ENCODE results near the gene COL18A1. TPM values are rescaled to one million over a fixed set of nuclear protein-coding genes. Genes with fewer than 3 reads are reported as not detected.

Gene COL18A1
- total and polyA plus RNA-seq, 9 of the 15 experiments (the other 6 are each of a cell fraction or from before 2014, with no cell fraction given): 0.14 to 16.4 (median 2.0) TPM

DNA sequence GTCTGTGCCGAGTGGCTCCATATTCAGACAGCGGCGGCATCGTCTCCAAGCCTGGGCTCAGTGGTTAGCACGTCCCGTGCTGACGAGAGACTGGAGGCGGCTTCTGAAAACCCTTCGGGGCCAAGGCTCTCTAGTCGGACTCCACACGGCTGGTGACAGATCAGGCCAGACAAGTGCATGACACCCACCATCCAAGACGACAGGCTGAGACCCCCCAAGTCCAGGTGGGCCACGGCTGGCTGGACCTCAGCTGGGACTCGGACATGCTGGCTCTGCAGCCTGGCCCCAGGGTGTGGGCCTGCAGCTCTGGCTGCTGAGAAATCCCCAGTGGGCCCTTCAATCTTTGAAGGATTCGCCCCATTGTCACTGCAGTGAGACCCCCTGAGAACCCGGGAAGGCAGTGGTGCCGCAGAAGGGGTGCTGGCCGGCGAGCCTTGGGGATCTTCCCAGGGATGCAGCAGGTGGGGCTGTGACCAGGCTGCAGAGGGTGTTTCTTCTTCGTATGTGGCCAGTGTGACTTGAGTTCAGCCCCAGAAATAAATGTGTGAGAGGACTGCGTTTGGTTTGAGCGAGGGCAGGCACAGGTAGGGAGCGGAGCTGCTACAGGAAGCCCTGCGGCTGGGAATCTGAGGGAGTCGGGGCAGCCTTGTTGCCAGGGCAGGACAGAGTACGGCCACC is 153.2 kb downstream of the COL18A1 start:
- Histone ChIP-seq H3K36me3 (ENCODE audit: control insufficient read depth, insufficient read depth, low read length) (no peaks in the 10 kb centered on the region), H3K79me2 (ENCODE audit: control insufficient read depth, insufficient read depth, low read length) (no peaks in the 10 kb centered on the region), H3K27me3 (ENCODE audit: control insufficient read depth in 2 of 2, insufficient read depth in 2 of 2, low read length in 2 of 2) (peaks cover 44 to 67% of the 10 kb centered on the region in 2 experiments), H3K9ac (ENCODE audit: insufficient read depth in 1 of 2, low read depth in 2 of 2, low read length in 2 of 2) (peak overlapping the region in 1 of 2 experiments; percentile 28; a peak in 1 of 4 replicates), H3K4me2 (ENCODE audit: insufficient read depth, low read length) (no peak overlapping the region), H3K27ac (ENCODE audit: extremely low read depth, low read depth, low read length) (no peak overlapping the region), H3K9me3 (replicated peaks; ENCODE audit: control insufficient read depth, insufficient read depth, low read depth, low read length) (peaks cover 4% of the 10 kb centered on the region; the same call in 1 of the 2 replicates), H2AFZ (ENCODE audit: low read depth, low read length) (no peak overlapping the region), H3K9me1 (ENCODE audit: control insufficient read depth, insufficient read depth, low read length) (no peaks in the 10 kb centered on the region), H4K20me1 (replicated peaks; ENCODE audit: control insufficient read depth, insufficient read depth, low read length) (no peaks in the 10 kb centered on the region), H3K4me3 (no peak overlapping the region), H3K4me1 (replicated peaks in 1 of 2; ENCODE audit: control insufficient read depth in 2 of 2, insufficient read depth in 2 of 2, low read length in 2 of 2) (peaks cover 3 to 39% of the 10 kb centered on the region in 2 experiments; a peak in 3 of 5 replicates)
- no peak for FAIRE-seq
- in situ Hi-C loops (cut with MboI) (loop anchor here (5.0 kb wide), 2 partner anchors 39 to 259 kb away; no protein-coding TSS in a partner anchor), intact Hi-C loops (cut with micrococcal nuclease) (no loop called here)
- ATAC-seq: no peak
- ChIA-PET POLR2A (interaction anchor here (0.5 kb wide), 1 partner anchor 280 kb away, joined by 3 read pairs; no protein-coding TSS in a partner anchor), CTCF (ENCODE audit: low intra/inter-chr PET ratio) (no interaction called here)
- TF ChIP-seq TFAM (CRISPR knock-in tag; conservative IDR thresholded peaks at IDR 0.05): no peak
- TF ChIP-seq KDM5B (IDR thresholded peaks at IDR 0.05; ENCODE audit: insufficient replicate concordance, low read depth, low read length): no peak
- no peak for TF ChIP-seq NFXL1 (CRISPR knock-in tag; IDR thresholded peaks at IDR 0.05)
- no peak for DNase-seq (ENCODE audit: extremely low read depth in 1 of 4, low spot score in 3 of 4)
- no TSS peak for BruUV-seq (replicated peaks)
- 11% methylated on average over 26 of the region's 26 CpGs for WGBS (ENCODE audit: insufficient coverage, low coverage, missing lambda C conversion rate)
